ENCODE results near the gene TCN1.
"Not testable (repeated sequence)": the region's sequence is repeated elsewhere in the genome, so short reads cannot be mapped to it uniquely, and the experiment has no call there.

The TCN1 gene

DNA sequence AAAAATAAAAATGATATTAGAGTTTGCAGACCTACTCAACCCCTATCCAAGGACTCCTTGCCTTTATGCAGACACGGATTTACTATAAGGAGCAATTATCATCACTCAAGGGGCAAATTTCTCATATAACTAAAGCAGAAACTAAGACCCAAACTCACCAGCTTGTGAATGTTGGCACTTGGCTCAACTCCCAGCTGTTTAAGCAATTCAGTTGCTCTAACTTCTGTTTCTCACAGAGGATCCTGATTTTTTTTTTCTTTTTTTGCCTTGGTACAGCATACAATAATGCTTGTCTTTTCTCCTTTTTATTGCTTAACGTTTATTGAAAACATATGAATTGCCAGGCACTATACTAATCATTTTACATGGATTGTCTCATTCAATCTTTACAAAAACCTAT is 11.4 kb downstream of the TCN1 start:
- DNase-seq: no peak

DNA sequence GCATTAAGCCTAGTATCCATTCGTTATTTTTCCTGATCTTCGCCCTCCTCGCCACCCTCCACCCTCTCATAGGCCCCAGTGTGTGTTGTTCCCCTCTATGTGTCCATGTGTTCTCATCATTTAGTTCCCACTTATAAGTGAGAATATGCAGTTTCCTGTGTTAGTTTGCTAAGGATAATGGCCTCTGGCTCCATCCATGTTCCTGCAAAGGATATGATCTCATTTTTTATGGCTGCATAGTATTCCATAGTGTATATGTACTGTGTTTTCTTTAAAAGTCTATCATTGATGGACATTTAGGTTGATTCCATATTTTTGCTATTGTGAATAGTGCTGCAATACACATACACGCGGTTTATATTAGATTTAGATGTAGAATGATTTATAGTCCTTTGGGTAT is 14.9 kb downstream of the TCN1 start:
- not testable (repeated sequence) for DNase-seq

DNA sequence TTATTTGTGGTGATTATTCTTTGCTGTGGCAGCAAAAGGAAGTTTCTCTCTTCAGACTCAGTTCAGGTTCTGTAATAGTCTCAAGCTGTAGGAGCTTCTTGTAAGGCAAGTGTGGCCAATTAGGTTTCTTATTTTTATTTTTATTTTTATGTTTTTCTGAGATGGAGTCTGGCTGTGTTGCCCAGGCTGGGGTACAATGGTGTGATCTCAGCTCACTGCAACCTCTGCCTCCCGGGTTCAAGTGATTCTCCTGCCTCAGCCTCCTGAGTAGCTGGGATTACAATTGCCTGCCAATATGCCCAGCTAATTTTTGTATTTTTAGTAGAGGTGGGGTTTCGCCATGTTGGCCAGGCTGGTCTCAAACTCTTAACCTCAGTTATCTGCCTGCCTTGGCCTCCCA is 16.7 kb downstream of the TCN1 start:
- DNase-seq: not testable (repeated sequence)

DNA sequence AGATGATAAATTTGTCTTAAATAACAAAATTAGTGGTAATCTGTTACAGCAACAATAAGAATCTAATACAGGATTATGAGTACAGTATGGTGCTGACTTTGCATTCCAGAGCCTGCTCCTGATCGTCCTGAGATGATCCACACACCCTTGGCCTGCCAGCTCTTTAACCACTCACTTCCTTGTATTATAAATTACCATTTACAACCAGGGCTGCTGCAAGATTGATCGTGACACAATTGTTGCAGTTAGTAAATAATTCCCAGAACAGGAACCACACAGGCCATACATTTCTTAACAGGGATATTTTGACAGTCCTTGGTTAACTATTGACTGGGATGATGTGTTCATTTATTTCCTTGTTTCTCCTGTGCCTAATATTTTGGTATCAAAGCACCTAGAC is 17.2 kb downstream of the TCN1 start:
- no peak for DNase-seq

DNA sequence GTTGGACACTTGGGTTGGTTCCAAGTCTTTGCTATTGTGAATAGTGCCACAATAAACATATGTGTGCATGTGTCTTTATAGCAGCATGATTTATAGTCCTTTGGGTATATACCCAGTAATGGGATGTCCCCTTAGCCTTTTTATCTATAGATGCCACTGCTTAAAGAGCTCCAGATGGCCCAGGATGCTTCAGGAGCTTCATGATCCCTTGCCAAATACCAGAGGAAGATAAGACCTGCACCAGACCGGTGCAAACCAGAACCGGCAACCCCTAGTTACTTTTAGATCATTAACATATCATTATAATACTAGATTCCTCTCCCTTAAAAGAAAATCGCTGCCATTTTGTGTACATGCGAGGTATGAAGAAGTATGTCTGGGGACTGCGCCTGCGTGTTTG is 17.8 kb downstream of the TCN1 start:
- not testable (repeated sequence) for DNase-seq

DNA sequence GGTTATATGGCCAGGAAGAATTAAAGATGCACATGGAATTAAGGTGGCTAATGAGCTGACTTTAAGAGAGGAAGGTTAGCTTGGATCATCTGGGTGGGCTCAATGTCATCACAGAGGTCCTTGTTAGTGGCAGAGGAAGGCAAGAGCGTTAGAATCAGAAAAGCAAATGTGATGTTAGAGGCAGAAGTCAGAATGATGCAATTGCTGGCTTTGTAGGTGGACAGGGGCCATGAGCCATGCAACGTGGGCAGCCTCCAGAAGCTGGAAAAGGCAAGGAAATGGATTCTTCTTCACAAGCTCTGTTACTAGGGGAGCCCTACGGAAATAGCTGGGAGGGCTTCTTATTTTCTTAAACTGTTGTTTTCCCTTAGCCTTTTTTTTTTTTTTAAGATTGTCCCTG is 18.7 kb downstream of the TCN1 start:
- DNase-seq: no peak

DNA sequence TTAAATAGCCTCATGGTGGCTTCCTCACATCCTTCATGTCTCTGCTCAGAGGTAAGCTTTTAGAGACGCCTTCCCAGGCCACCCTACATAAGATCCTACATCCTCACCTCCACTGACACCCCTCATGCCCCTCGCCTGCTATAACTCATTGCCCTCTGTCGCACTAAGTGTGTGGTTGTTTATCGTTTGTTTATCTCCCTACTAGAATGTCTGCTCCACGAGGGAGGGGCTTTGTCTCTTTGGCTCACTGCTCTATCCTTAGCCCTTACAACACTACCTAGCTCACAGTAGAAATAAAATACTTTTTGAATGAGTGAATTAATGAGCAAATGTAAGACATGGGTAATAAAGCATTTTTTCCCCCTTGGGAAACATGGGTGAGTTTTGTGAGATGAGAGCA is 19.7 kb downstream of the TCN1 start:
- DNase-seq: no peak

DNA sequence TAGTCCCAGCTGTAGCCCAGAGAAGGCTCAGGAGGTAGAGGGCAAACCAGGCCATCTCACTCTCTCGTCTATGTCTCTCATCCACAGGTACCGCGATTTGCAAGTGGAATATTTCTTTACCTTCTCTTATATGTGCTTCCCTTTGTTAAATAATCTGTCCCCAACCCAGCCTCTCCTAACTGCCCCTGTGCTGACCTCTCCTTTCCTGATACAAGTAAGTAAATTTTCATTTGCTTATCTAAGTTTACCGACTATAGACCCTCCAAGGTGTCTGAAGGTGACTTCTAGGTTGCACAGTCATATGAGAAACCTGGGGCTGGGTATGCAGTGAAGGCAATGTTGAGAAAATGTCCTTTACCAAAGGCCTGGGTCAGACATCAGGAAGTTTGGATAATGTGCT is 20.9 kb downstream of the TCN1 start, which contains the start of gene CBLIF:
Gene CBLIF (minus strand): TSS at position 101 of the 400 bp plus-strand sequence. CDS start 46 bp downstream, at position 55.
- no peak for DNase-seq

DNA sequence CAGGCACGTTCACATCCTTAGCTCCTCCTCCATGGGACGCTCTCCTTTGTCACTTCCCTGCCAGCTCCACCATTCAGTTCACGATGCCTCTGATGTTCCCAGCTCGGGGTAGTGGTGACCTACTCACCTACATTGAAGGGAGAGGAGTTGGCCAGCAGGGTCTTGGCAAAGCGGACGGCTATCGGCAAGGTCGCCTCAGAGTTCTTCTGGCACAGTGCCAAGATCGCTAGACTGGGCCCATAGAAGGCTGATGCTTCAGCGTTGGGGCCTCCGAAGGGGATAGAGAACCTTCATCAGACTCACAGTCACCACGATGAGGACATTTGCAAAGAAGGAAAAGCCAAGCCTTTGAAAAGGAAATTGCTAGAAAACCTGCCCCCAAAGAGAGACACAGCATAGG is 24.0 kb downstream of the TCN1 start:
- no peak for DNase-seq

DNA sequence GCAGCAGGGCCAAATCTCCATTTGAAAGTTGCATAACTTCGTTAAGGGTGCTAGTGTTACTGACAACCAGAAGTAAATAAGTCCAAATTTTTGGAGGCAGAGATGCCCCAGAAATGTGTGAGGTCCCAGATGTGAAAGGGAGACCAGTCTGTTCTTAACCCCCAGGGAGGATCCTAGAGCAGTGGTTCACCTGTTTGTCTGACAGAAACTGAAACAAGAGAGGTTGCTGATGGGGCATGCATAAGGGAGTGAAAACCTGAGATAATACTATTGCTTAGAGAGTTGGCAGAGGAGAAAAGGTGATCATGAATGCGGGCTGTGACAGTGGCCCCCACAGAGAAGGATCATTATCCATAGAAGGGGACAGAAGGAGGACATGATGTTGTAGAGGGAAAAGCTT is 24.8 kb downstream of the TCN1 start:
- DNase-seq: no peak

DNA sequence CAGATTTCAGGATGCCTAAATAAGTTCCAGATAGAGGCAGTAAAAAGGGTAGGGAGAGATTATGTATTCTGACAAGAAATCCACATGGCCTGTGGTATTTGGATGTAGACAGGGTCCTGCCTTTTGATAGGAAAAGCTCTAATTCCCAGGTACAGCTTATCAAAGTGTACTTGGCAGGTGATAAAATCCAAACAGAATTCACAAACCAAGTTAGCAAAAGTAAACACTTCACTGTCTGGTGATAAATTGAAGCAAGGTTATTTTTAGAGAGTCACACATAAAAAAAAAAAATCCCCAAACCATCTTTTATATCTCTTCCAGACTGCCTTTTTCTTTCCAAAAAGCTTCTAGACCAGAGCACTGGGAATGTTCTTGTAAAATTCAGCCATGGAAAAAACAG is 26.7 kb downstream of the TCN1 start:
- no peak for DNase-seq

DNA sequence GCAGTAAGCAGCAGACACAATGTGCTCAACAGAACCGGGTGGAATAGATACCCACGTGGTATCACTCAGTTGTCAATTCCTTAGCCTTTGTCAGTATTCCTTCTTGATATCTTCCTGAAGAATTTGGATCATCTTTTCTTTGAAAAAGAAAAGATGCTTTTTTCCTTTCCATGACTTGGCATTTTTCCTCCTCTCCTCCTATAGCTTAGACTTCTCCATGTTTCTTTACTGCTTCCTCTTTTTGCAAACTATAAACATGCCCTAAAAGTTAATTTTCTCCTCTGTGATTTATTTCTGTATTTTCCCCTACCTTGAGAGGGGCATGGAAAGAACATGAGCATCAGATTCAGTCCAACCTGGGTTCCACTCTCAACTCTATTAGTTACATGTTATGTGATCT is 32.7 kb downstream of the TCN1 start:
- no peak for DNase-seq

DNA sequence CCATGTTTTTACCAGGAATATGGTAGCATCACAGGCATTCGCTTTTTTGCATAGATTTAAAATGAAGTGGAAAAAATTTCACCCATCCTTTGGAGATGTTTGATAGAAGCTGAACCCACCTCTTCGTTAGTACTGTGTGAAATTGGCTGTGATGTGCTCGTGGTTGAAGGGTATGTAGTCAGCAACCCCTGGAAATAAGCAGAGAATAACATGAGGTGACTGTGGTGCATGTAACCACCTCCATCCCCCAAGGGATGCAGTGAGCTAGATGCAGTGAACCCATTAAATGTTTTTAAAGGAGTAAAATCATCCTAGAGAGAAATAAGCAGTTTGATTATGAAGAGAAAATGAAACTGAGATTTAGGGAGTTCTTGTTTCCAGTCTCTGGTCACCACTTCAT is 36.9 kb downstream of the TCN1 start:
- DNase-seq: no peak

DNA sequence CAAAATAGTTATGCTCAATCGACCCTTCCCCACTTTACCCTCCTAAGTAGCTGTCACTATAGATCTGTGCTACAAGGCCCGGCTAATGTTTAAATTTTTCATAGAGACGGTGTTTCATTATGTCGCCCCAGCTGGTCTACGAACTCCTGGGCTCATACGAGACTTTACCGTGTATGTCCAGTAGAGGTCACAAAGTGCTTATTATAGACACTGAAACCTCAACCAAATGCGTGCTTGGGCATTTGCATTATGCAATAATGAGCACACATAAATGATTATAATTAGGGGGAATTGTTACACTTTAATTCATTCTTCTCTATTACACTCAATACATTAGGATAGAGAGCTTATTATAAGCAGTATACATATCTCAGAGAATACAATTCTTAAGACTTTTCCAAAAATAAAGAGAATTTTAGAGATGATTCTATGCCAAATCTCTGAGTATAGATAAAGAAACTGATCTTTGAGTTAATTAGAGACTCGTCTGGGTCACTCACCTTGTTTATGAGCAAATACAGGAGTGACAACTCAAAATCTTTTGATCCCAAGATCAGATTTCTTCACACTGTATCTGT is 43.2 kb downstream of the TCN1 start:
- DNase-seq: peak; percentile 22

DNA sequence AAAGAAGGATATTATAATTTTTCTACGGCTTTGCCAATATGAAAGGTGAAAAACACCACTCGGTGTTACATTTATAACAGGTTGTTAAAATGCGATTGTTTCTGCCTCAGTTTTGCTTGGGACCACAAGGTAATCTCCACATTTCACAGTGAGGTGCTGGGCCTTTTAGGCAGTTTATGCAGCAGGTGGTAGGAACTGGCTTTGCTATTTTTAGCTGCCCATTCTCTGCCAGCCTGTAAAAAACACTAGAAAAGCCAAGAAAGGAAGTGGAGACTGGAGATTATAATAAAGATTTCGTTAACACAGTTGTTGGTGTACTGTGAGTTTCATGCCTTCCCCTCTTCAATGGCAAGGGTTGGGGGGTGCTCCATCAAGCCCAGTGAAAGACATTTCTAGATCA is 47.7 kb downstream of the TCN1 start:
- DNase-seq: no peak

DNA sequence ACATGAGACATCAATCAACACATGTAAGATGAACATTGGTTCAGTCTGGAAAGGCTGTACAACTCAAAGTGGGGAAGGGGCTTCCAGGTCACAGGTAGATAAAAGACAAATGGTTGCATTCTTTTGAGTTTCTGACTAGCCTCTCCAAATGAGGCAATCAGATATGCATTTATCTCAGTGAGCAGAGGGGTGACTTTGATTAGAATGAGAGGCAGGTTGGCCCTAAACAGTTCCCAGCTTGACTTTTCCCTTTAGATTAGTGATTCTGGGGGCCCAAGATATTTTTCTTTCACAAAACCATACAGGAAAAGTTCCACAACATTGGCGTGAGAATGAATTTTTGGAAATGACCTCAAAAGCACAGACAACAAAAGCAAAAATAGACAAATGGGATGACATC is 49.9 kb downstream of the TCN1 start:
- not testable (repeated sequence) for DNase-seq

DNA sequence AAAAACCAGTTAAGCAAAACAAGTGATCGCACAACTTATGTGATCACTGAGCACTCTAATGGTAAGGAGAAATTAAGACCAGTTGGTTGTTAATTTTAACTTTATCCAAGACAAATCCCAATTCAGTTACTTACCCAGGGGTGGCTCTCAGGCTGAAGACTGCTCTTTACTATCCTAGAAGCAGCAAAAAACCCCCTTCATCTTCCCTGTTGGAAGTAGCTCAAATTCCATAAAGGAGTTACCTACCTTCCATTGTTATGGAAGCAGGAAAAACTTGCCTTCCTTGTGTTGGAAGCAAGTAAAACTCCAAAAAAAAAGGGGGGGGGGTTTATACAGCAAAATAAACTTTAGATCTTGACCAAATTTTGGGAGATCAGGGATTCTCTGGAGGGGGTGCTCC is 50.5 kb downstream of the TCN1 start:
- DNase-seq: no peak

DNA sequence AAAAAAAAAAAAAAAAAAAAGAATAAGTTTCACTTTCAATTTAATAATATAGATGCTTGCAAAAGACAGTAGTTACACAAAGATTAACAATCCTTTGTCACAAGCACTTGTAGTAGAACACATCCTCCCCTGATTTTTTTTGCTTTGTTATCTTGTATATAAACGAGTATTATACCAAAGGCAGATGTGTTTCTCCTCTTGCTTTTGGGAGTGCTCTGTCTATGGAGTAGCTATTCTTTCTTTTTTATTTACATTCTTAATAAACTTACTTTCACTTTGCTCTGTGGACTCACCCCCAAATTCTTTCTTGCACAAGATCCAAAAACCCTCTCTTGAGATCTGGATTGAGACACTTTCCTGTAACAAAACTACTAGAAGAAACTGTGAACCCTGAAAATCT is 52.3 kb downstream of the TCN1 start:
- no peak for DNase-seq

DNA sequence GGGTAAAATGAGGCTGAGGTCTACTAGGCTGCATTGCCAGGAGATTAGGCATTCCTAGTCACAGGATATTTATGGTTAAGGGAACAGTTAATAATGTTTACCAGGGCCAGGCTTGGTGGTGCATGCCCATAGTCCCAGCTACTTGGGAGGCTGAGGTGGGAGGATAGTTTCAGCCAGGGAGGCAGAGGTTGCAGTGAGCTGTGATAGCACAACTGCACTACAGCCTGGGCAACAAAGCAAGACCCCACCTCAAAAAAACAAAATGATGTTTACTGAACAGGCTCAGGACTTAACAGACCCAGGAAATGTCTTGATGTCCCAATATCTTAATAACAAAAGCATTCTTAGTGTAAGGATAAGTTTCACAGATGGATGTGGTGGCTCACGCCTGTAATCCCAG is 52.9 kb downstream of the TCN1 start:
- no peak for DNase-seq

DNA sequence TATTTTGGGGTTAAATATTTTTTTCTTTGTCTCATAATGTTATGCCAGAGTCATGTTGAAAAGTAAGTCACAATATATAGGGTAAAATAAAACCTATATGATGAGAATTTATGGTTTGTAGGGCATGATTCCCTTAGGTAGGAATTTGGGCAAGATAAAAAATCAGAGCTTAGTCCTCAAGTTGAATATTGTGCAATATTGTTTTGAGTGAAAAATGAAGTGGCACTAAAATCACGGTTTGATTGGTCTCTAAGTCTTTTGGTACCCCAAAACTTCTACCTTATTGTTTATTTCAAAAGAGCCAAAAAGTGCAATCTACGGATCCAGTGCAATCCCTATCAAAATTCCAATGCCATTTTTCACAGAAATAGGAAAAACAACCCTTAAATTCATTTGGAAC is 54.1 kb downstream of the TCN1 start:
- DNase-seq: no peak

DNA sequence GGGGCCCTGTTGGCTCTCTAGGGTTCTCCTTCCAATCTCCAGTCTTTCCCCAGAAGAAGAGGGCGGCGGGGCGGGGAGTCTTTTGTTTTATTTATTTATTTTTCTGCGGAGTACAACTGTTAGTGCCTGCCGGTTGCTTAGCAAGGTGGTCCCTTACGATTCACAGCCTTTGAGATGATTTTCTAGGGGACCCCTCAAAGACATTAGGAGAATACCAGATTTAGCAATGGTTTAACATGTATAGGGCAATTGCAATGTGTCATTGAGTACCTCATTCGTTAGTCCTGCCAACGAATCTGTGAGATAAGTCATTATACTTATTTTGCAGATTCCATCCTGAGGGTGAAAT is 55.4 kb downstream of the TCN1 start:
- DNase-seq: no peak

DNA sequence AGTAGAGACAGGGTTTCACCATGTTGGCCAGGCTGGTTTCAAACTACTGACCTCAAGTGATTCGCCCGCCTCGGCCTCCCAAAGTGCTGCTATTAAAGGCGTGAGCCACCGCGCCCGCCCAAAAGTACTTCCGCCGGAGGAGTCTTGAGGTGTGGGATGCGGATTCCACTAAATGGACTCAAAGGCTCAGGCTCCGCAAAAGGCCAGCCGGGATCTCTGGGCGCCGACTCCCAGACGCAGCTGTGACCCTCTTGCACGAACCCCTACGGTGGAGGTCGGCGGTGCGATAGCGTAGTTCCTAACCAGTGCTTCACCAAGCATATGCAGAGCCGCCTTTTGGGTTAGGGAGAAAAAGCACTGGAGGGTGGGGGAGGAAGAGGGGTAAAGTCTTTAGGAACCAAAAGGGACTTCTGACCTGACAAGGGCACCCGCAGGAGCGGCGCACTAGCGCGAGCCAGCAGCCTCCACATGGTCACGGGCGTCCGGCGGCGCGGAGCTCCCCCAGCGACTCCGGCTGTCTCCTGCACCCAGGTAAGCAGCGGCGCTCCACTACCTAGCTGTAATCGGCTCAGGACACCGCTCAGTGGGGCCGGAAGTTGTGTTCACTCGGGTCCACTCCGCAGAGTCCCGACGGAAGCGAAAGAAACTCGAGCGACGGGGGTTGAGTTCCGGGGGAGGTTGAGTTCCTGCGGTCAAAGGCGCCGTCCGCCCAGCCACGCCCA is 55.9 kb downstream of the TCN1 start, which contains the start of gene MRPL16:
Gene MRPL16 (minus strand): TSS at position 590 of the 722 bp plus-strand sequence. CDS start 120 bp downstream, at position 470.
- peak; percentile 89 for DNase-seq

DNA sequence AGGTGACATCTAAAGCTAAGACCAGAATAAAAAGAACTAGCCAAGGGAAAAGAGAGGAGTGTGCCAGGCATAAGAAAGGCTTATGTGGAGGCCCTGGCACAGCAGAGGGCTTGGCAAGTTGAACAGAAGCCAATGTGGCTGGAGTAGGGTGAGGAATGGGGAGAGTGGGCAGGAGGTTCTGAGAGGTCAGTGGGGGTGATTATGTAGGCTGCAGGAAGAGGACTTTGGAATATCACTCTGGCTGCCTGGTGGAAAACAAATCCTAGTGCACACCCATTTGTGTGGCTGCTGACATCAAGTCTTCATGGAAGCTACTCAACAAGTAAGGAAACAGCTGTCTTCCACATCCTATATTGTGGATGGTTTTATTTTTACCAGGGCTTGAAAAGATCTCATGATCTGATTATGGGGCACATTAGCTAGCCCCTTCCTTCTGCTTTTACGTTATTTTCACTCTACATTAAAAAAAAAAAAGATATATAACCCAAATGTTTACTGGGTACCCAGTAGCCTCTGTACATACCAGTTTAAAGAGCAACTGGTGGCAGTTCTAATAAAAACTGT is 59.2 kb downstream of the TCN1 start:
- DNase-seq: no peak

DNA sequence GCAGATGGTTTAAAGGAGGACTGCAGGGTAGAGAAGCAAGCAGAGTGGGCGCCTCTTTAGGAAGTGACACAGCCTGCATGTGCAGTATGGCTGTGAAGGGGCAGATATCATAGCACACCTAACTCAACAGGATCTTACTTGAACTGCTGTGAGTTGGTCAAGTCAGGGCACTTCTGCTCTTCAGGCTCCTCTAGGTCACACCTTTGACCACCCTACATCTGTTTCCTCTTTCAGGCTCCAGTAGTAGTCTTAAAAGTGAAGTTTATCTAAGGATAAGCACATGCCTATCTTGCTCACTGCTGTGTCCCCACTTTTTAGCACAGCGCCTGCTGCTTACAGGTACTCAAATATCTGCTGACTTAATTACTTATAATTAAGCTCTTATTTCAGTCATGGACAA is 62.2 kb downstream of the TCN1 start:
- DNase-seq: no peak
